ELR (cell line): ENCODE results near the gene RACGAP1.
"Not testable (repeated sequence)": the region's sequence is repeated elsewhere in the genome, so short reads cannot be mapped to it uniquely, and the experiment has no call there.

Source experiments
- DNase-seq: peaks from one replicate; pipeline ENCODE4 v3.0.0-alpha.2; 2015; ENCODE audit warnings: low read depth

The RACGAP1 gene

GRCh38 chr12:50026691-50027090 lies 1.4 kb upstream of the RACGAP1 start:
- DNase-seq = no peak

GRCh38 chr12:50024805-50025186 lies 498 bp downstream of the RACGAP1 start:
- DNase-seq = peak; percentile 52

- DNase-seq = no peak
These were observed 1.1 kb downstream of the RACGAP1 start for GRCh38 chr12:50024227-50024626.

- DNase-seq = no peak
These were observed 2.4 kb downstream of the RACGAP1 start for GRCh38 chr12:50022903-50023302.

GRCh38 chr12:50021031-50021430 lies 4.3 kb downstream of the RACGAP1 start:
- no peak for DNase-seq

GRCh38 chr12:50019524-50019923 lies 5.8 kb downstream of the RACGAP1 start:
- no peak for DNase-seq

GRCh38 chr12:50018968-50019367 lies 6.3 kb downstream of the RACGAP1 start:
- DNase-seq = no peak

GRCh38 chr12:50018154-50018553 lies 7.1 kb downstream of the RACGAP1 start:
- no peak for DNase-seq

GRCh38 chr12:50017641-50018040 lies 7.7 kb downstream of the RACGAP1 start:
- DNase-seq = no peak

- DNase-seq = peak; percentile 85
These were observed 8.5 kb downstream of the RACGAP1 start for GRCh38 chr12:50016501-50017475.

GRCh38 chr12:50014342-50014741 lies 11.0 kb downstream of the RACGAP1 start:
- DNase-seq = no peak

- no peak for DNase-seq
These were observed 11.7 kb downstream of the RACGAP1 start for GRCh38 chr12:50013361-50014147.

GRCh38 chr12:50006754-50007442 lies 18.4 kb downstream of the RACGAP1 start:
- peak; percentile 78 for DNase-seq

- DNase-seq = no peak
These were observed 19.0 kb downstream of the RACGAP1 start for GRCh38 chr12:50006280-50006679.

- no peak for DNase-seq
These were observed 20.1 kb downstream of the RACGAP1 start for GRCh38 chr12:50005175-50005574.

GRCh38 chr12:50004696-50005095 lies 20.6 kb downstream of the RACGAP1 start:
- DNase-seq = no peak

GRCh38 chr12:50003595-50003994 lies 21.7 kb downstream of the RACGAP1 start:
- DNase-seq = no peak

GRCh38 chr12:49998453-49998852 lies 26.8 kb downstream of the RACGAP1 start:
- DNase-seq = no peak

GRCh38 chr12:49990273-49990672 lies 35.0 kb downstream of the RACGAP1 start:
- no peak for DNase-seq

GRCh38 chr12:49989400-49989799 lies 35.9 kb downstream of the RACGAP1 start:
- DNase-seq = not testable (repeated sequence)

- no peak for DNase-seq
These were observed 37.5 kb downstream of the RACGAP1 start for GRCh38 chr12:49987625-49988303.

- DNase-seq = not testable (repeated sequence)
These were observed 38.8 kb downstream of the RACGAP1 start for GRCh38 chr12:49986476-49986875.
